Breast epithelium (tissue), 4 donors: ENCODE data around the gene MEOX1. TPM values are rescaled to one million over a fixed set of nuclear protein-coding genes. Genes with fewer than 3 reads are reported as not detected.

Experiments
- DNase-seq, 2 donors: peaks; one replicate each; pipeline ENCODE4 v3.0.0-alpha.2; 2019; ENCODE audit warnings: low spot score in 2 of 2
- H3K27ac ChIP-seq, 2 donors: fragments of 200-600 bp; sonication (generic) in 1 of 2; one replicate each; pipeline ENCODE4 v1.5.1; 2016 to 2019; ENCODE audit warnings: mild to moderate bottlenecking in 1 of 2
- H3K27me3 ChIP-seq, 2 donors: fragments of 200-600 bp; sonication (generic) in 1 of 2; one replicate each; pipeline versions ENCODE4 v1.5.1 to v1.6.0; 2017 to 2019; ENCODE audit warnings: control low read depth in 1 of 2, mild to moderate bottlenecking in 1 of 2
- H3K36me3 ChIP-seq: fragments of 200-600 bp; one replicate; pipeline ENCODE4 v1.5.1; 2019
- H3K4me1 ChIP-seq, 2 donors: fragments of 200-600 bp; sonication (generic); one replicate each; pipeline ENCODE4 v1.5.1; 2016 to 2019; ENCODE audit warnings: control low read depth in 1 of 2
- H3K4me3 ChIP-seq, 3 donors: fragments of 200-600 bp; sonication (generic); 1 replicate in 2 of 3; 2 replicates in 1 of 3; pipeline ENCODE4 v1.5.1; 2016 to 2019; ENCODE audit warnings: mild to moderate bottlenecking in 3 of 3, moderate library complexity in 2 of 3
- H3K9me3 ChIP-seq, 2 donors: fragments of 200-600 bp; sonication (generic) in 1 of 2; one replicate each; pipeline ENCODE4 v1.5.1; 2016 to 2019; ENCODE audit warnings: control low read depth in 1 of 2
- POLR2A ChIP-seq: fragments of 450-650 bp; IDR thresholded peaks from one replicate; pipeline ENCODE4 v1.6.1; 2016; ENCODE audit warnings: antibody characterized with exemption, mild to moderate bottlenecking, moderate library complexity
- POLR2AphosphoS5 ChIP-seq, 3 donors: sonication (generic); formaldehyde crosslinking; IDR thresholded peaks; one replicate each; pipeline ENCODE4 v1.6.1; 2017; ENCODE audit warnings: antibody characterized with exemption in 3 of 3
- intact Hi-C: fragments of 100-400 bp; cut with DNase I; formaldehyde crosslinking; loops from one replicate; pipeline ENCODE4 v1.15.1; 2023; ENCODE audit warnings: low total_unique reads
- total RNA-seq, 3 donors: library from RNA; depleted of rRNA; stranded (reverse); fragments of >200 nt; gene quantifications; one replicate each; pipeline ENCODE4 v1.1.0, GENCODE V29; 2016
- TF ChIP-seq, protein P1 (sequence below), 3 donors: fragments of 450-650 bp; IDR thresholded peaks; one replicate each; pipeline ENCODE4 v1.5.1; 2016 to 2017; ENCODE audit warnings: antibody characterized with exemption in 3 of 3, mild to moderate bottlenecking in 3 of 3, moderate library complexity in 3 of 3

MEOX1 gene
- total RNA-seq, 3 donors from 2014 or later = 2.6 to 11.0 (median 10.5) TPM

DNA sequence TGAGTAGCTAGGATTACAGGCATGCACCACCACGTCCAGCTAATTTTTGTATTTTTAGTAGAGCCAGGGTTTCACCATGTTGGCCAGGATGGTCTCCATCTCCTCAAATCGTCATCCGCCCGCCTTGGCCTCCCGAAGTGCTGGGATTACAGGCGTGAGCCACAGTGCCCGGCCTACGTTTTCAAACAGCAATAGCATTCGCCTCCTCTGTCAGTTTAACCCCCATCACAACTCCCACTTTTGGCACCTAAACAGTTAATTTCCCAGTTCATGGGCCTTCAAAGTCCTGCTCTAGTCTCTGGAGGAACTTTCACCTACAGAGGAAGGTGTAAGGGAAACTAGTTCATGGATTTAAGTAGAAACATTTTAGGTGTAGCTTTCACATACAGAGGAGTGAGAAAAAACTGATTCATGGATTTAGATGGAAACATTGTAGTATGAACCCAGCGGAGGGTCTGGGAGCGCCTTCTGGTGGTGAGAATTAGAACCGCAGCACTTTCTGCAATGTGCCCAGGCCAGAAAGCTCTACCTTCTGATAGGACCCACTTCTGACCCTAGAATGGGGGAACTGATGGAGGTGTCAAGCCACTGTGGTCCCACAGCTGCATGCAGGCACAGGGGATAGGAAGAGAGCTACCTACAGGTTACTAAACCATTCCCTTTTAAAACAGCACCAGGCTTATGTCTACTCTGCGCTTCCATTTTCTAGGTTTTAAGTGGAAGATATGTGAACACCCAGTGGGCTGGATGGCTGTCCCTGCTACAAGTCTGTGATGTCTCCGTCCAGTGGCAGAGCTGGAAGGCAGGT lies 12.0 kb upstream of the MEOX1 start:
- Histone ChIP-seq H3K4me1 (peaks cover 0 to 7% of the 10 kb centered on the region in 2 donors), H3K9me3 (no peaks in the 10 kb centered on the region), H3K4me3 (no peak overlapping the region), H3K36me3 (no peaks in the 10 kb centered on the region), H3K27ac (no peak overlapping the region), H3K27me3 (no peaks in the 10 kb centered on the region)
- intact Hi-C loops = loop anchor here (1.0 kb wide), 1 partner anchor 96 kb away; no protein-coding TSS in a partner anchor
- DNase-seq = peak; percentile 46 to 74
- TF ChIP-seq POLR2A = no peak
- TF ChIP-seq, protein P1, sequence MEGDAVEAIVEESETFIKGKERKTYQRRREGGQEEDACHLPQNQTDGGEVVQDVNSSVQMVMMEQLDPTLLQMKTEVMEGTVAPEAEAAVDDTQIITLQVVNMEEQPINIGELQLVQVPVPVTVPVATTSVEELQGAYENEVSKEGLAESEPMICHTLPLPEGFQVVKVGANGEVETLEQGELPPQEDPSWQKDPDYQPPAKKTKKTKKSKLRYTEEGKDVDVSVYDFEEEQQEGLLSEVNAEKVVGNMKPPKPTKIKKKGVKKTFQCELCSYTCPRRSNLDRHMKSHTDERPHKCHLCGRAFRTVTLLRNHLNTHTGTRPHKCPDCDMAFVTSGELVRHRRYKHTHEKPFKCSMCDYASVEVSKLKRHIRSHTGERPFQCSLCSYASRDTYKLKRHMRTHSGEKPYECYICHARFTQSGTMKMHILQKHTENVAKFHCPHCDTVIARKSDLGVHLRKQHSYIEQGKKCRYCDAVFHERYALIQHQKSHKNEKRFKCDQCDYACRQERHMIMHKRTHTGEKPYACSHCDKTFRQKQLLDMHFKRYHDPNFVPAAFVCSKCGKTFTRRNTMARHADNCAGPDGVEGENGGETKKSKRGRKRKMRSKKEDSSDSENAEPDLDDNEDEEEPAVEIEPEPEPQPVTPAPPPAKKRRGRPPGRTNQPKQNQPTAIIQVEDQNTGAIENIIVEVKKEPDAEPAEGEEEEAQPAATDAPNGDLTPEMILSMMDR (IDR thresholded peaks at IDR 0.05) = peak; percentile 91 to 92 (median 92)

DNA sequence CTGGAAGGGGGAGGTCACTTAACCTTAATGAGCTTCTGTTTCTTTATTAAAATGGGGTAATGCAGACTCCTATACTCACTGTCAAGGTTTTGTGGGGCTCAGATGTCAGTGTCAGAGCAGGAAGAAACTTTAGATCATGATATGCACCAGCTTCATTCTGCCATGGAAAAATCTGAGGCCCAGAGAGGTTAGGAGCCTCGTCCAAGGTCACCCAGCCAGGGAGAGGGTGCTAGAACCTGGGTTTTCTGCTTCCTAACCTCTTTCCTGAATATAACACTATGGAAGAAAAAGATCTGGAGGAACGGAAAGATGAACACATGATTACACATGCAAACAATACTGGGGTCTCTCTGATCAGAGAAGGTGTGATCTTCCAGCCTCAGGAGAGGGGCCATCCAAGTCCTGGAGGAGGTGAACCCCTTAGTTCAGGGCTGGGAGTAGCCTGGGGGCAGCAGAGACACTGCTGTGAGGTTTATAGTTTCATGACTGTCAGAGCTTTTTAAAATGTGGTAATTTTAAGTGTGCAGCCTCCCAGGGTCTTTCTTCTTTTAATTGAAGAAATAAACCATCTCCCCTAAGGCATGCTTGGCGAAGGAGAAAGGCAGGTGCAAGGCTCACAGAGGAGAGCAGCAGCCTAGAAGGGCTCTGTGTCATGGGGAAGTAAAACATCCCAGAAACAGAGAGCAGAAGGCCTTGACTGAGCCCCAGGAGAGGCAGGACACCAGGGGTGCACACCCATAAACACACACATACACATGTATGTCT lies 10.2 kb upstream of the MEOX1 start:
- no peaks in the 10 kb centered on the region for H3K9me3 ChIP-seq
- H3K4me3 ChIP-seq = no peak overlapping the region
- intact Hi-C loops = no loop called here
- no peak overlapping the region for H3K27ac ChIP-seq
- peaks cover 0 to 7% of the 10 kb centered on the region in 2 donors for H3K4me1 ChIP-seq
- H3K36me3 ChIP-seq = no peaks in the 10 kb centered on the region
- no peak for DNase-seq
- TF ChIP-seq POLR2A (no peak), POLR2AphosphoS5 (IDR thresholded peaks at IDR 0.05) (no peak)
- TF ChIP-seq, protein P1 (IDR thresholded peaks at IDR 0.05) = no peak
- H3K27me3 ChIP-seq = no peaks in the 10 kb centered on the region

- no peak overlapping the region for H3K4me3 ChIP-seq
- no peak overlapping the region for H3K27ac ChIP-seq
- H3K27me3 ChIP-seq = no peaks in the 10 kb centered on the region
- intact Hi-C loops = no loop called here
- no peaks in the 10 kb centered on the region for H3K9me3 ChIP-seq
- no peaks in the 10 kb centered on the region for H3K36me3 ChIP-seq
- TF ChIP-seq POLR2A = no peak
- TF ChIP-seq POLR2AphosphoS5 (IDR thresholded peaks at IDR 0.05) = no peak
- TF ChIP-seq, protein P1 (IDR thresholded peaks at IDR 0.05) = no peak
- DNase-seq = no peak
- peaks cover 0 to 7% of the 10 kb centered on the region in 2 donors for H3K4me1 ChIP-seq
Observed at GRCh38 chr17:43671031-43671692, 9.4 kb upstream of the MEOX1 start.

DNA sequence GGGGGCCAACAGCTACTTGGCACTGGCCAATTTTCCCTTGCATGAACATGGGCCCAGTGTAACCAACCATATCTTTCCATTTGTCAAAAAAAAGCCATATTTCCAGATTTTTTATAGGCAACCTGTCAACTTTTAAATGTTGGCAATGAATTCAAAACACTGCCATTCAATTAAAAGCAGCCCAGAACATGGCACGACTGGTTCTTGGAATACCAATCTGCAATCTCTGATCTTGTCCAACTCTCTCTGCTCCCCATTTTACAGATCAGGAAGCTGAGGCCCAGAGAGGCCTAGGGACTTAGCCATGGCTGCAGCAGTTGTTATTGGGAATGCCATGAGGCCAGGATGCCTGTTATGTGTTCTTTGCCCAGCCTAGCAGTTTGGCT lies 8.9 kb upstream of the MEOX1 start:
- no peak for TF ChIP-seq POLR2AphosphoS5 (IDR thresholded peaks at IDR 0.05)
- Histone ChIP-seq H3K27ac (no peak overlapping the region), H3K36me3 (no peaks in the 10 kb centered on the region), H3K27me3 (no peaks in the 10 kb centered on the region), H3K4me3 (no peak overlapping the region), H3K4me1 (peaks cover 0 to 7% of the 10 kb centered on the region in 2 donors), H3K9me3 (no peaks in the 10 kb centered on the region)
- DNase-seq = no peak
- intact Hi-C loops = no loop called here

DNA sequence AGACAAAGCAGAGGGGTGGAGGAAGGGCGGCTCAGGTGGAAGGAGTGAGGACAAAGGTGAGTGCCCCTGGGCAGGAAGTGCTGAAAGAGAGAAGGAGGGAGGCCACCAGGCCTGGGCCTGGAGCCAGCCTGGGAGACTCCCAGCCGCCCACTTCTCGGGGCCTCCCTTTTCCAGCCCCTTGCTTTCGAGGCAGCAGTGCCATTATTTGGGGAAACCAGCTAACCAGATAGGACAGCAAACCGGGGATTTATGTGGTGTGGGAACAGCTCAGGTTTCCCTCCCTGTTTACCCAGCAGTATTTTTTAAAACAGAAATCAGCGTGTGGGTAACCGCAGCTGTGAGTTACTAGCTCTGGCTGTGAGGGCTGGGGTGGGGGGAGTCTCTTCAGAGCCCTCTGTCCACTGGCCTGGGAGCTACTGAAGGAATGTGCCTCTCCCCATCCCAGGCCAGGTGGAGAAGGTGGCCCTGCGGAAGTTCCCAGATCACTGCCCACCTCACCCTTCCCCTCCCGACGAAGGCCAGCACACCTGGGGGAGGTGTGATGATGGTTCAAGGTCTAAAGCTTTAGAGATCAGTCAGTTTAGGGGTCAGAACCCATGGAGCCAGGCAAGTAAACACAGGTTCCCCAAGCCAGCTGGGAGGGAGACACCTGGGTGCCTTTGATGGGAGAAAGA lies 8.4 kb upstream of the MEOX1 start:
- no peaks in the 10 kb centered on the region for H3K27me3 ChIP-seq
- TF ChIP-seq POLR2AphosphoS5 (IDR thresholded peaks at IDR 0.05) (no peak), POLR2A (no peak)
- TF ChIP-seq, protein P1 (IDR thresholded peaks at IDR 0.05) = no peak
- no peak for DNase-seq
- intact Hi-C loops = no loop called here
- peak overlapping the region in 1 of 2 donors; percentile 14 for H3K27ac ChIP-seq
- no peaks in the 10 kb centered on the region for H3K9me3 ChIP-seq
- H3K4me3 ChIP-seq = no peak overlapping the region
- H3K4me1 ChIP-seq = peaks cover 0 to 7% of the 10 kb centered on the region in 2 donors
- H3K36me3 ChIP-seq = no peaks in the 10 kb centered on the region
